Measurements from ENCODE around the gene EPHB6. TPM values are rescaled to one million over a fixed set of nuclear protein-coding genes. Genes with fewer than 3 reads are reported as not detected.
A peak's percentile ranks its signal among the peaks of the same experiment; 100 is the strongest.

EPHB6 gene
- total and polyA plus RNA-seq, 3 donors from 2014 or later = 38.1 to 52.0 (median 47.3) TPM

DNA sequence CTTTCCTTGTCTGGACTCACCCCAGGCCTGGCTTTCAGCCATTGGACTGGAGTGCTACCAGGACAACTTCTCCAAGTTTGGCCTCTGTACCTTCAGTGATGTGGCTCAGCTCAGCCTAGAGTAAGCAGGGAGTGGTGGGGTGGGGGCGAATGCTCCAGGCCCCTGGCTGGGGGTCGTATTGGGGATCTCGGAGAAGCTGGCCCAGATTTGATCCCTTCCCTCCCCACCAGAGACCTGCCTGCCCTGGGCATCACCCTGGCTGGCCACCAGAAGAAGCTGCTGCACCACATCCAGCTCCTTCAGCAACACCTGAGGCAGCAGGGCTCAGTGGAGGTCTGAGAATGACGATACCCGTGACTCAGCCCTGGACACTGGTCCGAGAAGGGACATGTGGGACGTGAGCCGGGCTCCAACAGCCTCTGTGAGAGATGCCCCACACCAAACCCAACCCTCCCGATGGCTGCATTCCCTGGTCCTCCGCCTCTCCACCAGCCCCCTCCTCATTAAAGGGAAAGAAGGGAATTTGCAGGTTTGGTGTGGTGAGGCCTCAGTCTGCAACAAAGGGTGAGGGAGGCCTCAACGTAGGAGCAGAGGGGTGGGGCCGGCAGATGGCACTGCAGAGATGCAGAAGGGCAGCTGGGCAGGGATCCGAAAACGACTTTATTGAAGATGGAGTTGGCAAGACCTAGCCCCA is 15.8 kb downstream of the EPHB6 start:
- H3K27ac ChIP-seq = no peak overlapping the region
- H3K36me3 ChIP-seq (ENCODE audit: low read depth, missing control alignments) = no peaks in the 10 kb centered on the region
- peak; percentile 7 for DNase-seq
- H3K27me3 ChIP-seq = no peaks in the 10 kb centered on the region
- no peak overlapping the region for H3K4me3 ChIP-seq
- no peak for TF ChIP-seq POLR2A (IDR thresholded peaks at IDR 0.05)
- TF ChIP-seq, protein P1, sequence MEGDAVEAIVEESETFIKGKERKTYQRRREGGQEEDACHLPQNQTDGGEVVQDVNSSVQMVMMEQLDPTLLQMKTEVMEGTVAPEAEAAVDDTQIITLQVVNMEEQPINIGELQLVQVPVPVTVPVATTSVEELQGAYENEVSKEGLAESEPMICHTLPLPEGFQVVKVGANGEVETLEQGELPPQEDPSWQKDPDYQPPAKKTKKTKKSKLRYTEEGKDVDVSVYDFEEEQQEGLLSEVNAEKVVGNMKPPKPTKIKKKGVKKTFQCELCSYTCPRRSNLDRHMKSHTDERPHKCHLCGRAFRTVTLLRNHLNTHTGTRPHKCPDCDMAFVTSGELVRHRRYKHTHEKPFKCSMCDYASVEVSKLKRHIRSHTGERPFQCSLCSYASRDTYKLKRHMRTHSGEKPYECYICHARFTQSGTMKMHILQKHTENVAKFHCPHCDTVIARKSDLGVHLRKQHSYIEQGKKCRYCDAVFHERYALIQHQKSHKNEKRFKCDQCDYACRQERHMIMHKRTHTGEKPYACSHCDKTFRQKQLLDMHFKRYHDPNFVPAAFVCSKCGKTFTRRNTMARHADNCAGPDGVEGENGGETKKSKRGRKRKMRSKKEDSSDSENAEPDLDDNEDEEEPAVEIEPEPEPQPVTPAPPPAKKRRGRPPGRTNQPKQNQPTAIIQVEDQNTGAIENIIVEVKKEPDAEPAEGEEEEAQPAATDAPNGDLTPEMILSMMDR (IDR thresholded peaks at IDR 0.05) = no peak
- H3K4me1 ChIP-seq = no peaks in the 10 kb centered on the region
- H3K9me3 ChIP-seq = no peaks in the 10 kb centered on the region
- intact Hi-C loops (cut with DNase I; ENCODE audit: low total_unique reads) = no loop called here
- WGBS, 2 donors = 89 to 100% methylated on average over 1 to 14 of the region's 14 CpGs

GRCh38 chr7:142871260-142872105 is 16.6 kb downstream of the EPHB6 start:
- Histone ChIP-seq H3K4me1 (no peaks in the 10 kb centered on the region), H3K4me3 (no peak overlapping the region), H3K27me3 (no peaks in the 10 kb centered on the region), H3K27ac (no peak overlapping the region), H3K36me3 (ENCODE audit: low read depth, missing control alignments) (no peaks in the 10 kb centered on the region), H3K9me3 (no peaks in the 10 kb centered on the region)
- intact Hi-C loops (cut with DNase I; ENCODE audit: low total_unique reads) = no loop called here
- no peak for TF ChIP-seq POLR2A (IDR thresholded peaks at IDR 0.05)
- TF ChIP-seq, protein P1 (IDR thresholded peaks at IDR 0.05) = no peak
- peak; percentile 12 for DNase-seq
- 84 to 89% methylated on average over 17 to 23 of the region's 23 CpGs for WGBS, 2 donors

- WGBS, 2 donors = 81 to 93% methylated on average over 3 to 15 of the region's 15 CpGs
- TF ChIP-seq POLR2A (IDR thresholded peaks at IDR 0.05) = no peak
- TF ChIP-seq, protein P1 (IDR thresholded peaks at IDR 0.05) = no peak
- no peaks in the 10 kb centered on the region for H3K27me3 ChIP-seq
- intact Hi-C loops (cut with DNase I; ENCODE audit: low total_unique reads) = no loop called here
- DNase-seq = no peak
- H3K27ac ChIP-seq = no peak overlapping the region
- no peaks in the 10 kb centered on the region for H3K36me3 ChIP-seq (ENCODE audit: low read depth, missing control alignments)
- H3K4me3 ChIP-seq = no peak overlapping the region
- no peaks in the 10 kb centered on the region for H3K9me3 ChIP-seq
- no peaks in the 10 kb centered on the region for H3K4me1 ChIP-seq
Observed at GRCh38 chr7:142872106-142872675, 17.3 kb downstream of the EPHB6 start.

DNA sequence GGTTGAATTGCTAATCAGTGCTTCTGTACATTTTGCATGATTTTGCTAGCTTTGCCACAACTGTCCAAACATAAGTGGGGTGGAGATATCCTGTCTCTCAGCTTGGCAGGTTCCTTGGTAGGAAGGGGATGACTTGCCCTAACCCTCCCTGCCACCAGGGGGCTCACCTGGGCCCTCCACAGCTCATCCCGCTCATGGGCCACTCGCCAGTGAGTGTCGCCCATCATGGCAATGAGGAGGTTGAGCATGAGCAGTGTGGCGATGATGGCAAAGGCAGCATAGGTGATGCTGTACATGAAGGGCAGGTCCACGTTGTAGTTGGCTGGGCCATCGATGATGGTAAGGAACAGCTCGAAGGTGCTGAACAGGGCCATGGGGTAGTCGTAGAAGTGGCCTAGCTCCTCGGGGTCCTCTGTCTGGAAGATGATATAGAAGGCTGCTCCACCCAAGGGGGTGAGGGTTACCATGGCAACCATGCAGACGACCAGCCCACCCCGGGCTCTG is 18.5 kb downstream of the EPHB6 start:
- peak; percentile 55 for DNase-seq
- 84 to 93% methylated on average over 11 of the region's 11 CpGs for WGBS, 2 donors
- intact Hi-C loops (cut with DNase I; ENCODE audit: low total_unique reads) = no loop called here

More for the DNA sequence above, 18.5 kb downstream of the EPHB6 start:
- Histone ChIP-seq H3K4me1 (no peaks in the 10 kb centered on the region), H3K4me3 (no peak overlapping the region), H3K27me3 (no peaks in the 10 kb centered on the region), H3K27ac (no peak overlapping the region), H3K36me3 (ENCODE audit: low read depth, missing control alignments) (no peaks in the 10 kb centered on the region), H3K9me3 (no peaks in the 10 kb centered on the region)
- no peak for TF ChIP-seq POLR2A (IDR thresholded peaks at IDR 0.05)
- TF ChIP-seq, protein P1 (IDR thresholded peaks at IDR 0.05) = peak in 2 of 3 experiments; percentile 44 to 51
